Superior temporal gyrus (tissue), 1 donor: ENCODE results near the gene TAAR6.
"Not testable (repeated sequence)": the region's sequence is repeated elsewhere in the genome, so short reads cannot be mapped to it uniquely, and the experiment has no call there.

Experiments
- DNase-seq: peaks from one replicate; pipeline ENCODE4 v3.0.0-alpha.2; 2016; ENCODE audit errors: extremely low spot score

Gene TAAR6, protein sequence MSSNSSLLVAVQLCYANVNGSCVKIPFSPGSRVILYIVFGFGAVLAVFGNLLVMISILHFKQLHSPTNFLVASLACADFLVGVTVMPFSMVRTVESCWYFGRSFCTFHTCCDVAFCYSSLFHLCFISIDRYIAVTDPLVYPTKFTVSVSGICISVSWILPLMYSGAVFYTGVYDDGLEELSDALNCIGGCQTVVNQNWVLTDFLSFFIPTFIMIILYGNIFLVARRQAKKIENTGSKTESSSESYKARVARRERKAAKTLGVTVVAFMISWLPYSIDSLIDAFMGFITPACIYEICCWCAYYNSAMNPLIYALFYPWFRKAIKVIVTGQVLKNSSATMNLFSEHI

GRCh38 chr6:132570221-132570777, at the start of gene TAAR6:
Gene TAAR6 (plus strand): TSS chr6:132570322. CDS start chr6:132570322, 0 bp downstream.
- DNase-seq, result peak; percentile 78

- DNase-seq, result no peak
Measured at GRCh38 chr6:132520953-132521352, 49.2 kb upstream of the TAAR6 start.

DNA sequence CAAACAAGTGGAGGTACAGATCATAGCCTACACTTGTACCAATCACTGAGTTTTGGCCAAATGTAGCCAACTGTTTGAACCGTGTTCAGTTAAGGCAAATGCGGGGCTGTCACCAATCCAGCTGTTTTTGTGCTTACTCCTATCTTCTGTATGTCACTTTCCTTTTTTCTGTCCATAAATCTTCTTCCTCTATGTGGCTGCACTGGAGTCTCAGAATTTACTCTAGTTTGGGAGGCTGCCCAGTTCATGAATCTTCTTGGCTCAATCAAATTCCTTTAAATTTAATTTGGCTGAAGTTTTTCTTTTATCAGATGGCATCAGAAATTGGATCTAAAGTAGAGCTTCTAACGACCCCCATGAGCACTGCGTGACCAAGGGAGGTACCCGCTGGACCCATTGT, 45.5 kb upstream of the TAAR6 start:
- DNase-seq, result no peak

DNA sequence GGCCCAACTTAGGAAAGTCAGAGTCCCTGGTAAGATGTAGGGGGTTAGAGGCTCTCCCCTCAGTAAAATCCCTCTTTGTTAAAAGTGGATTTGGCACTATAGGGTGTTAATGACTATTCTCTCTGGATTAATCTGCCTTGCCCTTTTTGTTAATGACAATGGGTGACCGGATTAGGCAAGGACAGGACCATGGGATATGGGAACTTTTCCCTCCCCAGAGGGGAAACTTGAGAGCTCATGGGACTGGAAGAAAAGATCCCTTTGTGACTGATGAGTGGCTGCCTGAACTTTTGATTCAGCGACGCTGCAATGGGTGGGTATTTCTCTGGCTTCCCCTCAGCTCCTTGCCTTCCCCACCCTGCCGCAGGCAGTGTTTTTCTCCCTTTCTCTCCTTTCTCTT, 44.3 kb upstream of the TAAR6 start:
- DNase-seq, result no peak

DNA sequence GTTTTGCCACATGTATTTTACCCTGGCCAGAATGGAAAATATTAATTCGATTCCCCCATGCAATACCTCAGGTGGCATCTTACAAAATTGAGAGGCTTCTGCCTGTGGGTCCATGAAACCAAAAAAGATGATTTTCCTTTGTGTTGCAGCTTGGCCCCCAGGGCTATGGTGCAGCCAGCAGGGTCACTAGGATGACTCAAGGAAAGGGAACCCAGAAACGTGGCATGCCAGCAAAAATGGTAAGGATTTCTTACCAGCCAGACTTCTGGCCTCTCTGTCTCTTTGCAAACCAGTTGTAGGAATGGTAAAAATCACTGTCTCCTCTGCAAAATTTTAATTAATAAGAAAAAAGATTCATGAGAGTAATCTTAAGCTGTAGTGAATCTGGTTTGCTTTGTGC, 43.7 kb upstream of the TAAR6 start:
- no peak for DNase-seq

DNA sequence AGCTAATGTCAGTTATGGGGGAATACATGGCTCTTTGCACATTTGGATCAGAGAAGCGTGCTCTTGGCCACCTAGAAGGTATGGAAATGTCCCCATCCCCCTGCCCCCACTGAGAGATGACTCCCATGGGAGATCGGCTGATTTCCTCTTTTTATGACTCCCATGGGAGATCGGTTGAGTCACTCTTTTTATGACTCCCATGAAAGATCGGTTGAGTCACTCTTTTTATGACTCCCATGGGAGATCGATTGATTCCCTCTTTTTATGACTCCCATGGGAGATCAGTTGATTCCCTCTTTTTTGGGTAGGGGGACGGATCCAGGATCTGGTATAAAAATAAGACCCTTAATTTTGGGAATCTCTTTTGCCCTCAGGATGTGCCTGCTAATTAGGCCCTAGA, 42.3 kb upstream of the TAAR6 start:
- no peak for DNase-seq

GRCh38 chr6:132530293-132530974, 39.7 kb upstream of the TAAR6 start:
- peak; percentile 94 for DNase-seq

DNA sequence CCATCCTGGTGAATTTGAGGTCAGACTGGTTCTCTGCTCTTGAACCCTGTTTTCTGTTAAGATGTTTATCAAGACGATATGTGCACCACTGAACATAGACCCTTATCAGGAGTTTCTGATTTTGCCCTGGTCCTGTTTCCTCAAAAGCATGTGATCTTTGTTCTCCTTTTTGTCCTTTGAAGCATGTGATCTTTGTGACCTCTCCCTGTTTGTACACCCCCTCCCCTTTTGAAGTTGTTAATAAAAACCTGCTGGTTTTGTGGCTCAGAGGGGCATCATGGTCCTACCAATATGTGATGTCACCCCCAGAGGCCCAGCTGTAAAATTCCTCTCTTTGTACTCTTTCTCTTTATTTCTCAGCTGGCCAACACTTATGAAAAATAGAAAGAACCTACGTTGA, 35.6 kb upstream of the TAAR6 start:
- not testable (repeated sequence) for DNase-seq

DNA sequence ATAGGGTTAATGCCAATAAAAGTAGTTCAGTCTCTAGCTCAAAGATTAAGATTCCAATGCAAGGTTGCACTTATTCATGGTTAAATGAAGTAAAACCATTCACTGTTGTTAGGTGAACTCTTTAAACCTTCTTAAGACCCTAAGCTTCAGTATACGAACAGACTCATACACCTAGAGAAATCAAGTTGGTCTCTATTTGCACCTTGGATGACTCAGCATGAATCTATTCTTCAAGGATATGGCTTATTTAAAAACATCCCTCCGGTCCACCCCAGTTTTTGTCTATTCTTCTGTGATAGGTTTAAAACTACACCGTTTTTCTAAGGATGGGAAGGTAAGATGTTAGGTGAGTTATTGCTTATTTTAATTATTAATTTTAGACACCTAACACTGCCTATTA, 33.0 kb upstream of the TAAR6 start:
- no peak for DNase-seq

DNA sequence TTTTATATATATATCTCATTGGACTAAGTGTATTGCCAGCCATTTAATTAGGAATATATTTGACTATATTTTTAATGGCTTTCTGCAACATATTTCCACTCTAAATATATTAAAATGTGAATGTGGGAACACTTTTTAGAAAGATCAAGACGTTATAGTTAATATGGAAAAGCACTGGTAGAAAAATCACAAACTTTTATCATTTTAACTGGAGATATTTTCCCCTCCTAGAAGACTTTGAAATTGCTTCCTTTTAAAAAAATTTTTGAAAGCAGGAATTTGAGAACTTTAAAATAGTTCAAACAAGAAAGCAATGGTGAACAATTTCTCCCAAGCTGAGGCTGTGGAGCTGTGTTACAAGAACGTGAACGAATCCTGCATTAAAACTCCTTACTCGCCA, 32.1 kb upstream of the TAAR6 start, which contains the start of gene TAAR9:
Gene TAAR9 (plus strand): TSS at position 301 of the 400 bp plus-strand sequence. CDS start 13 bp downstream, at position 314.
- no peak for DNase-seq

DNA sequence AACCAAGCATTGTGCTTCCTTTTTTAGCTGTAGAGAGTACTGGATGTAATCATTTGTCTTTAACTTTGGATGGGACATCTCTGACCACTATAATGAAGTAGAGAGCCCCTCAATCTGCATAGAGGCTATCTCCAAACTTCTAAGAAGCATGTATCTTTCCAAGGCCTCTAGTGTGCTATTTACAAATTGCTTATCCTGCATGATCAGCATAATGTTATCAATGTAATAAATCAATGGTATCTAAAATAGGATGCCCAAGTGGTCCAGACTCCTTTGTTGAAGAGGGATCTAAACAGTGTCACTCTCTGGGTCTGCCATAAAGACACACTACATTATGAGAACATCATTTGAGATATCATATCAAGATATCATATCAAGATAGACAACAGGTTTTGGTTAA, 25.3 kb upstream of the TAAR6 start:
- no peak for DNase-seq

- DNase-seq, result no peak
Measured at GRCh38 chr6:132548746-132549463, 21.2 kb upstream of the TAAR6 start.

DNA sequence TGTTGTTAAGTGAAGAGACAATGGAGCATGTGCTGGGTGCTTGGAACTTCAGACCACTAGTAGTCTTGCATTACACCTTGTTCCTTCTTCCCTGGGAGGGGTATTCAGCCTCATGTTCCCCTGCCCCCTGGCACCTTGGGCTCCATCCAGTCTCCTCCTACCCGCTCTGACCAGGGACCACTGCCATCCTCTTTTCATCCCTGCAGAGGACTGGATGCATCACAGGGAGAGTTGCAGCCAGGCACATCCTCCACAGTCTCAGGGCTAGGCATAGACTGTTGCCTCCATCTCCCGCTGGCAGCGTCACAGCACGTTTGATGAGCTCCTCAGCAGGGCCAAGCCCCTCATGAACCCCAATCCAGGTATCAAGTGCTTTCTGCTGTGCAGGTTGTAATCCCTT, 18.9 kb upstream of the TAAR6 start:
- DNase-seq, result no peak

DNA sequence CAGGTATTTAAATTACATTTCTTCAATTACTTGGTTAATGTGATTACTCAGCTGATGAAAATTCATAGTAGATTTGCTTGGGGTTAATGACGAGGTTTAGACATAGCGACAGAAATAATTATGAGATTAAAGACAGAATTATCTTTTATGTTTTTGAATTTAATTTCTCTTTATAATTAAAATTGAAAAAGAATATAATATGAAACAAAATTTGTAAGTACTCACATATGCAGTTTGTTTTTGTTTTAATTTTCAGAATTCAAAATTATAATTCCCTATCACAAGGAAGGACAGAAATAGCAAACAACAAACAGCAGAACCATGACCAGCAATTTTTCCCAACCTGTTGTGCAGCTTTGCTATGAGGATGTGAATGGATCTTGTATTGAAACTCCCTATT, 17.8 kb upstream of the TAAR6 start, which contains the start of gene TAAR8:
Gene TAAR8 (plus strand): TSS at position 301 of the 400 bp plus-strand sequence. CDS start 21 bp downstream, at position 322.
- DNase-seq, result no peak

GRCh38 chr6:132560087-132560486, 10.0 kb upstream of the TAAR6 start:
- not testable (repeated sequence) for DNase-seq

DNA sequence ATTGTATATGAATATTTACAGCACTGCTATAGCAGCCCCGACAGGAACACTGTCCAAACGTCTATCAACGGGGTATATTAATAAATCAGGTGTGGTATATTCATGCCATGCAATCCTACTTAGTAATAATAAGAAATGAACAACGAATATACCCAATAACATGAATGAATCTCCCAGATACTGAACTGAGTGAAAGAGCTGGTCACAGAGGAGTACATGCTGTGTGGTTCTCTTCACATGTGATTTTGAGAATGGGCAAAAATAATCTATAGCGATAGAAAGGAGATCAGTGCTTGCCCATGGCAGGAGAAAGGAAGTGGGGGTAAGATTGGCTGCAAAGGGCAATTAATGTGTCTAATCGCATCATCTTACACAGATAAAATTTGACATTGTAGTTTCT, 3.7 kb upstream of the TAAR6 start:
- DNase-seq, result no peak

DNA sequence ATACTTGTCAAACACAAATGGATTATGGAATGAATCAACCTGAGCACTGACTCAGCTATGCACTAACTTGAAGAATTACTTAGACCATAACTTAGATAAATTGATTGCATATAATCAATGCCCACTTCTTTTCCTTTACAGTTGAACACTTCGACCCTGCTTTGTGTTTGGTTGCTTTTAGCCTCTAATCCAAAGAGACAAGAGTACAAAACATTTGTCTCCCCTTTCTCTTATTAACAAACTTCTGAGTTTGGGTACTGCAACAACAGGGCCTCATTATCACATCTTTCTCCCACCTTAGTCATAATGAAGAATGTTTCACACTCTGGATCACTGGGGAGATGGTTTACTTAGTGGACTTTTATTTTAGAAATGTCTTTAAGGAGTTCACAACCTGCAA, 2.6 kb upstream of the TAAR6 start:
- DNase-seq, result peak; percentile 19

DNA sequence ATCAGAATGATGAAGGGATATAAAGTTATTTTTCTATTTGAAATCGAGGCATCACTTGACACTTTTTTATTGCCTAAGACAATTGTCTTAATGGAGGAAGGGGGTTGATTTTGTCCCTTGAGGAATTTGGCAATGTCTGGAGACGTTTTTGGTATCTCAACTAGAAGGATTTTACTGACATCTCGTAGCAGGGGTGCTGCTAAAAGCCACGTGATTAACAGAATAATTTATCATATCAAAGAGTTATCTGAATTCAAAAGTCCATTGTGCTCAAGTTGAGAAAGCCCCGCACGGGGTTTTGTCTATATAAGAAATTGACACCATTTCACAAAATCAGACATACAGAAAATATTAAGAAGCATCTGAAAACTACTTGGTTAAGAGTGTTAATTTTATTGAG, 1.5 kb upstream of the TAAR6 start:
- peak; percentile 68 for DNase-seq

GRCh38 chr6:132569170-132569569, 952 bp upstream of the TAAR6 start:
- DNase-seq, result peak; percentile 94

DNA sequence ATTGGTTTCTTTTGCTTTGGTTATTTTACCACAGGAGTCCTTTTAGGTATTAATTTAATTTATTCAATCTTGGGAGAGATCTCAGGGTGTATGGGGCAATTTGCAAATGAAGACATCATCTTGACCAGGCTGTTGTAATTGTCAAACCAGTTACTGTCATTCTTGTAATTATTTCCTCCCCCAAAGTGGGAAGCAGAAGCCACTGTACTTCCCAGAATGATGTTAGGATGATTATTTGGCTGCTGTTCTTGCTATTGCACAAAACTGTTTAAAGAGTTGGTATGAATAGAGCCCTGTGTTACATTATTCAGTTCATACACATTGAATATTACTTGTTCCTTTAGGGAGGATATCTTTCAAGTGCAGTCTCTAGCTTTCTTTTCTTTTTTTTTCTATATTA, 1.7 kb downstream of the TAAR6 start:
- no peak for DNase-seq

DNA sequence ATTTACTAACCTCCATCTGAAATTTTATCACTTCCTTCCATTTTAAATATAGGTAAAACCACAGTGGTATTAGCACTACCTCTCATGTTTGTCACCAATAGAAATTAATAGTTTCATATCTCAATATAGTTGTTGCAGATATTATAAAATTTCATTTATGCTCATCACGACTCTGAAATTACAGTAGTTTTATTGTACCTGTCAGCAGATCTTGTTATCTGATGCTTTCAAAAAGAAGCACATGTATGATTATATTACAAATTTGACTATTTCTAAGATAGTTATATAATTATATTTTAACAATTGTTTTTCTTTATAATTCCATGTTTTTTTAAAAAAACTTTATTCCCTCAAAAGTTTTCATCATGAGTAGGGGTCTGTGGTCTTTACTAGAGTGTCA, 14.6 kb downstream of the TAAR6 start:
- DNase-seq, result no peak

DNA sequence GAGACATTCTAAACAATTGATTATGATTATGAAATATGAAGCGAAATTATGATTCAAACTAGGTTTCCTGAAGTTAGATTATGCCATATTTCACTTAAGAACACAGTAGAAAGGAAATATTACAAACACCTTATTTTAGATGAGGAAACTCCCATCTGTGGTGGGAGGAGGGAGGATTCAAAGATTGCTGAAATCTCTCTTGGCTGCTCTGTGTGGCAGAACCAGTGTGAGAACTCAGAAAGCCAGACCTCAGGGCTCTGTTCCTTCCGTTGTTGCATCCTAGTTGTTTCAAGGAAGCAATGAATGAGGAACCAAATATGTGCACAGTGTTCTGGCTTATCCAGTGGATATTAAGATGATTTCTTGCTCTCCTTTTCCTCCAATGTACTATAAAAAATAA, 17.3 kb downstream of the TAAR6 start:
- DNase-seq, result no peak
